Testis (tissue), 2 donors: ENCODE data around the gene HK3.

Source experiments
- POLR2A ChIP-seq: fragments of 450-650 bp; IDR thresholded peaks from one replicate; pipeline ENCODE4 v1.6.1; 2017; ENCODE audit warnings: antibody characterized with exemption, mild to moderate bottlenecking, moderate library complexity
- TF ChIP-seq, protein P1 (sequence below), 3 experiments: fragments of 450-650 bp in 2 of 3; fragments of 200-600 bp in 1 of 3; sonication (generic) in 1 of 3; IDR thresholded peaks; one replicate each; pipeline ENCODE4 v1.5.1; 2016 to 2019; ENCODE audit warnings: antibody characterized with exemption in 3 of 3, mild to moderate bottlenecking in 2 of 3, moderate library complexity in 1 of 3

- TF ChIP-seq, protein P1, sequence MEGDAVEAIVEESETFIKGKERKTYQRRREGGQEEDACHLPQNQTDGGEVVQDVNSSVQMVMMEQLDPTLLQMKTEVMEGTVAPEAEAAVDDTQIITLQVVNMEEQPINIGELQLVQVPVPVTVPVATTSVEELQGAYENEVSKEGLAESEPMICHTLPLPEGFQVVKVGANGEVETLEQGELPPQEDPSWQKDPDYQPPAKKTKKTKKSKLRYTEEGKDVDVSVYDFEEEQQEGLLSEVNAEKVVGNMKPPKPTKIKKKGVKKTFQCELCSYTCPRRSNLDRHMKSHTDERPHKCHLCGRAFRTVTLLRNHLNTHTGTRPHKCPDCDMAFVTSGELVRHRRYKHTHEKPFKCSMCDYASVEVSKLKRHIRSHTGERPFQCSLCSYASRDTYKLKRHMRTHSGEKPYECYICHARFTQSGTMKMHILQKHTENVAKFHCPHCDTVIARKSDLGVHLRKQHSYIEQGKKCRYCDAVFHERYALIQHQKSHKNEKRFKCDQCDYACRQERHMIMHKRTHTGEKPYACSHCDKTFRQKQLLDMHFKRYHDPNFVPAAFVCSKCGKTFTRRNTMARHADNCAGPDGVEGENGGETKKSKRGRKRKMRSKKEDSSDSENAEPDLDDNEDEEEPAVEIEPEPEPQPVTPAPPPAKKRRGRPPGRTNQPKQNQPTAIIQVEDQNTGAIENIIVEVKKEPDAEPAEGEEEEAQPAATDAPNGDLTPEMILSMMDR (IDR thresholded peaks at IDR 0.05): no peak
- no peak for TF ChIP-seq POLR2A
Observed at GRCh38 chr5:176899946-176900779, 1.0 kb upstream of the HK3 start.
